ENCODE results near the gene PTGDS.

- TF ChIP-seq POLR2AphosphoS5 (IDR thresholded peaks at IDR 0.05; ENCODE audit: low read depth, low read length): no peak
- no peak for TF ChIP-seq POLR2A (IDR thresholded peaks at IDR 0.05; ENCODE audit: low read depth, low read length)
- TF ChIP-seq TAF1 (IDR thresholded peaks at IDR 0.05; ENCODE audit: borderline replicate concordance, low read depth, low read length): no peak
Measured at GRCh38 chr9:136951541-136952320, 25.6 kb upstream of the PTGDS start, which contains the start of gene LCN12.
